ENCODE results near the gene WDFY1. TPM values are rescaled to one million over a fixed set of nuclear protein-coding genes. Genes with fewer than 3 reads are reported as not detected.

WDFY1 gene
- total RNA-seq, 4 donors from 2014 or later = 12.0 to 25.7 (median 17.1) TPM

GRCh38 chr2:223888251-223888650 lies 56.9 kb downstream of the WDFY1 start:
- in situ Hi-C loops (cut with MboI; ENCODE audit: low sequenced_read_pairs in 4 of 4) = no loop called here
- no peaks in the 10 kb centered on the region for H3K27me3 ChIP-seq
- TF ChIP-seq CTCF (IDR thresholded peaks at IDR 0.05 in 4 of 5, conservative IDR thresholded peaks at IDR 0.05 in 1 of 5) (no peak), POLR2A (IDR thresholded peaks at IDR 0.05) (no peak)
- H3K4me3 ChIP-seq = no peak overlapping the region
- H3K36me3 ChIP-seq = peaks cover 0 to 62% of the 10 kb centered on the region in 2 donors
- H3K9me3 ChIP-seq = no peaks in the 10 kb centered on the region
- intact Hi-C loops (cut with DNase I; ENCODE audit: low total_unique reads) = no loop called here
- ATAC-seq = no peak
- no peak for DNase-seq
- H3K27ac ChIP-seq = no peak overlapping the region
- H3K4me1 ChIP-seq = no peaks in the 10 kb centered on the region

- DNase-seq (no peak), ATAC-seq (no peak)
- no peak overlapping the region for H3K27ac ChIP-seq
- no peaks in the 10 kb centered on the region for H3K27me3 ChIP-seq
- H3K36me3 ChIP-seq = peaks cover 0 to 63% of the 10 kb centered on the region in 2 donors
- intact Hi-C loops (cut with DNase I; ENCODE audit: low total_unique reads) = no loop called here
- TF ChIP-seq POLR2A (IDR thresholded peaks at IDR 0.05) = no peak
- no peak for TF ChIP-seq CTCF (IDR thresholded peaks at IDR 0.05 in 4 of 5, conservative IDR thresholded peaks at IDR 0.05 in 1 of 5)
- H3K9me3 ChIP-seq = no peaks in the 10 kb centered on the region
- in situ Hi-C loops (cut with MboI; ENCODE audit: low sequenced_read_pairs in 4 of 4) = no loop called here
- H3K4me1 ChIP-seq = no peaks in the 10 kb centered on the region
- H3K4me3 ChIP-seq = no peak overlapping the region
Observed at GRCh38 chr2:223887127-223887526, 58.0 kb downstream of the WDFY1 start.

- ATAC-seq (no peak), DNase-seq (no peak)
- no peaks in the 10 kb centered on the region for H3K9me3 ChIP-seq
- no peaks in the 10 kb centered on the region for H3K4me1 ChIP-seq
- H3K27ac ChIP-seq = no peak overlapping the region
- intact Hi-C loops (cut with DNase I; ENCODE audit: low total_unique reads) = no loop called here
- TF ChIP-seq POLR2A (IDR thresholded peaks at IDR 0.05) (no peak), CTCF (IDR thresholded peaks at IDR 0.05 in 4 of 5, conservative IDR thresholded peaks at IDR 0.05 in 1 of 5) (no peak)
- no peak overlapping the region for H3K4me3 ChIP-seq
- H3K36me3 ChIP-seq = peaks cover 0 to 65% of the 10 kb centered on the region in 2 donors
- no peaks in the 10 kb centered on the region for H3K27me3 ChIP-seq
- in situ Hi-C loops (cut with MboI; ENCODE audit: low sequenced_read_pairs in 4 of 4) = no loop called here
Observed at GRCh38 chr2:223886726-223887125, 58.4 kb downstream of the WDFY1 start.

GRCh38 chr2:223884399-223884798 lies 60.7 kb downstream of the WDFY1 start:
- no peak for DNase-seq
- ATAC-seq = no peak
- no peak overlapping the region for H3K4me3 ChIP-seq
- no peak overlapping the region for H3K27ac ChIP-seq
- peaks cover 0 to 81% of the 10 kb centered on the region in 2 donors for H3K36me3 ChIP-seq
- no peaks in the 10 kb centered on the region for H3K27me3 ChIP-seq
- in situ Hi-C loops (cut with MboI; ENCODE audit: low sequenced_read_pairs in 4 of 4) = no loop called here
- no peak for TF ChIP-seq CTCF (IDR thresholded peaks at IDR 0.05 in 4 of 5, conservative IDR thresholded peaks at IDR 0.05 in 1 of 5)
- no peak for TF ChIP-seq POLR2A (IDR thresholded peaks at IDR 0.05)
- intact Hi-C loops (cut with DNase I; ENCODE audit: low total_unique reads) = no loop called here
- H3K4me1 ChIP-seq = no peaks in the 10 kb centered on the region
- H3K9me3 ChIP-seq = no peaks in the 10 kb centered on the region

- in situ Hi-C loops (cut with MboI; ENCODE audit: low sequenced_read_pairs in 4 of 4) = no loop called here
- no peak for ATAC-seq
- no peaks in the 10 kb centered on the region for H3K4me1 ChIP-seq
- H3K27ac ChIP-seq = no peak overlapping the region
- intact Hi-C loops (cut with DNase I; ENCODE audit: low total_unique reads) = no loop called here
- H3K27me3 ChIP-seq = no peaks in the 10 kb centered on the region
- no peak for DNase-seq
- no peaks in the 10 kb centered on the region for H3K9me3 ChIP-seq
- H3K4me3 ChIP-seq = no peak overlapping the region
- no peak for TF ChIP-seq CTCF (IDR thresholded peaks at IDR 0.05 in 4 of 5, conservative IDR thresholded peaks at IDR 0.05 in 1 of 5)
- no peak for TF ChIP-seq POLR2A (IDR thresholded peaks at IDR 0.05)
- peaks cover 3 to 95% of the 10 kb centered on the region in 2 donors for H3K36me3 ChIP-seq
Observed at GRCh38 chr2:223882715-223883114, 62.4 kb downstream of the WDFY1 start.
